ENCODE measurements around the gene PSAPL1. TPM values are rescaled to one million over a fixed set of nuclear protein-coding genes. Genes with fewer than 3 reads are reported as not detected.

PSAPL1 gene
- total RNA-seq, 1 experiment from 2014 or later = not detected

DNA sequence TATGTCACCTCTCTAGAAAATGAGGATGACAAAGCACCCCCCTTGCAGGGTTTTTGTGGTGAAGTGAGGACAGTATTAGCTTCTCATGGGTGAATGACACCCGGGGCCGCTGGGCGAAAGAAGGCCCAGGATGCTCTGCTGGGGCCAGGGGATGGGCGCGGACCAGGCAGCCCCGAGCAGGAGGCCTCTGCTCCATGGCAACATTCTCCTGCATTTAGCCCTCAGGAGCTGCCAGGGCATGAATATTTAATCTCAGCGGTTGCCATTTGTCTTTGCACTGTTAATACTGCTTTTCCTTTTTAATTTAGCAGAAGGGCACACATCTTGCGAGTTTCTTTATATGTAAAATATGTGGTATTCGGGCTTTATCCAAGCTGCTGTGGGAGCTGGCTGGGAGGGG, 30.3 kb upstream of the PSAPL1 start:
- POLR2A ChIA-PET = interaction anchor here (0.6 kb wide), 1 partner anchor 52 kb away, joined by 3 read pairs; no protein-coding TSS in a partner anchor
- Mint-ChIP-seq H3K27me3 (ENCODE audit: insufficient read depth, unreplicated experiment) (peaks cover 24% of the 10 kb centered on the region), H3K4me3 (ENCODE audit: unreplicated experiment) (no peak overlapping the region), H3K4me1 (ENCODE audit: insufficient read depth, unreplicated experiment) (peaks cover 10% of the 10 kb centered on the region), H3K9me3 (ENCODE audit: unreplicated experiment) (no peaks in the 10 kb centered on the region), H3K36me3 (ENCODE audit: insufficient read depth, unreplicated experiment) (no peaks in the 10 kb centered on the region), H3K27ac (ENCODE audit: low read depth, unreplicated experiment) (no peak overlapping the region)
- CTCF ChIA-PET = interaction anchor here (4.8 kb wide), 1 partner anchor 274 kb away, joined by 29 read pairs; the partner anchor contains the start of gene SORCS2
- intact Hi-C loops (cut with micrococcal nuclease) = no loop called here
- DNase-seq (ENCODE audit: unreplicated experiment) = no peak
- TF ChIP-seq, protein P1, sequence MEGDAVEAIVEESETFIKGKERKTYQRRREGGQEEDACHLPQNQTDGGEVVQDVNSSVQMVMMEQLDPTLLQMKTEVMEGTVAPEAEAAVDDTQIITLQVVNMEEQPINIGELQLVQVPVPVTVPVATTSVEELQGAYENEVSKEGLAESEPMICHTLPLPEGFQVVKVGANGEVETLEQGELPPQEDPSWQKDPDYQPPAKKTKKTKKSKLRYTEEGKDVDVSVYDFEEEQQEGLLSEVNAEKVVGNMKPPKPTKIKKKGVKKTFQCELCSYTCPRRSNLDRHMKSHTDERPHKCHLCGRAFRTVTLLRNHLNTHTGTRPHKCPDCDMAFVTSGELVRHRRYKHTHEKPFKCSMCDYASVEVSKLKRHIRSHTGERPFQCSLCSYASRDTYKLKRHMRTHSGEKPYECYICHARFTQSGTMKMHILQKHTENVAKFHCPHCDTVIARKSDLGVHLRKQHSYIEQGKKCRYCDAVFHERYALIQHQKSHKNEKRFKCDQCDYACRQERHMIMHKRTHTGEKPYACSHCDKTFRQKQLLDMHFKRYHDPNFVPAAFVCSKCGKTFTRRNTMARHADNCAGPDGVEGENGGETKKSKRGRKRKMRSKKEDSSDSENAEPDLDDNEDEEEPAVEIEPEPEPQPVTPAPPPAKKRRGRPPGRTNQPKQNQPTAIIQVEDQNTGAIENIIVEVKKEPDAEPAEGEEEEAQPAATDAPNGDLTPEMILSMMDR (IDR thresholded peaks at IDR 0.05; ENCODE audit: unreplicated experiment) = no peak
- BruUV-seq (replicated peaks) = no TSS peak

DNA sequence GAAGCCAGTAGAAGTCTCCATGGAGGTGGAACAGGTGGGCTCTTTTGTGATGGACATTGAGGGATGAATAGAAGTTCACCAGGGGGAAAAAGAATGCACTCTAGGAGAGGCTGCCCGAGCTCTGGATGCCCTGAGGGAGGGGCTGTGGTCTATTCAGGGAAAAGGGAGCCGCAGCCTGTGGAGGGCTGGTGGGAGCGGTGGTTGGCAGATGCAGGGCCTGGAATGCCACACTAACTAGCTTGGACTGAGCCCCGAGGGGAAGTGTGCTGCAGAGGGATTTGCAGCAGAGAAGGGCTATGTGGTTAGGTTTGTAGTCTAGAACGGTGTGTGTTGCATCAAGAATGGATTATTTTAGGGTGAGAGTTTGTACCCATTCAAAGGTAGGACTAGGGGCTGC, 29.5 kb upstream of the PSAPL1 start:
- TF ChIP-seq, protein P1 (IDR thresholded peaks at IDR 0.05; ENCODE audit: unreplicated experiment) = no peak
- intact Hi-C loops (cut with micrococcal nuclease) = loop anchor here (5.0 kb wide), 1 partner anchor 137 kb away; no protein-coding TSS in a partner anchor
- Mint-ChIP-seq H3K36me3 (ENCODE audit: insufficient read depth, unreplicated experiment) (no peaks in the 10 kb centered on the region), H3K4me3 (ENCODE audit: unreplicated experiment) (no peak overlapping the region), H3K9me3 (ENCODE audit: unreplicated experiment) (no peaks in the 10 kb centered on the region), H3K4me1 (ENCODE audit: insufficient read depth, unreplicated experiment) (peaks cover 10% of the 10 kb centered on the region), H3K27me3 (ENCODE audit: insufficient read depth, unreplicated experiment) (peaks cover 16% of the 10 kb centered on the region), H3K27ac (ENCODE audit: low read depth, unreplicated experiment) (no peak overlapping the region)
- DNase-seq (ENCODE audit: unreplicated experiment) = no peak
- CTCF ChIA-PET = interaction anchor here (0.7 to 4.8 kb wide), 5 partner anchors 168 to 338 kb away, joined by 4 to 29 read pairs (median 6); partner anchors contain the start of gene SORCS2
- BruUV-seq (replicated peaks) = no TSS peak
- POLR2A ChIA-PET = no interaction called here

DNA sequence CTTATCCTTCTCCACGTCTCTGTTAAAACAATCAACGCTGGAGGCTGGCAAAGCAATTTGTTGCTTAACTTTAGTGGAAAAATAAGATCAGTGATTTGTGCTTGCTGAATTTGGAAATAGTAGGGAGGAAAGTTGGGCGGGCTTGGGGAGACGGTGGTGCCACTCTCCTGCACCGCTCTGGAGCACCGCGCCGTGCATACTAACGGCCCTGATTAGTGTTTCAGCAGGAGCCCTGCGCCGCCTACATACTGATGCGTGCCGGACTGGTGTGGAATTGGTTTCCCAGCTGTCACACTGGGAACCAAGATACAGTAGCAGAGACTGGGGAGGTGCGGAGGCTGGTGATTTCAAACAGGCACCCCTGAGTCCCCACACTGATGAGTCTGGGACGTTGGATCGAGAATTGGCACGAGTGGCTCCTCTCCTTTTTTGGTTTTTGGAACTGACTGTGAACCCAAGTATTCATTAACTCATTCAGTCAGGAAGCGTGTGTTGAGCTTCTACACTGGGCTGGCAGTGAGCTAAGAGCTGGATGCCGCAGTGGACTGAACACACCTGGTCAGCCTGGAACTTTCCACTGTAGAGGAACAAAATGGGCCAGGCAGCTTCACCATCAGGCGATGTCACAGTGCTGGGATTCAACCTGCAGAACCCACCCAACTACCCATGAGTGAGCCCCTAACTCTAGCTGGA, 29.0 kb upstream of the PSAPL1 start:
- H3K27ac Mint-ChIP-seq (ENCODE audit: low read depth, unreplicated experiment) = no peak overlapping the region
- H3K36me3 Mint-ChIP-seq (ENCODE audit: insufficient read depth, unreplicated experiment) = no peaks in the 10 kb centered on the region
- intact Hi-C loops (cut with micrococcal nuclease) = loop anchor here (2.0 to 5.0 kb wide), 2 partner anchors 136 to 187 kb away; no protein-coding TSS in a partner anchor
- BruUV-seq (replicated peaks) = no TSS peak
- no peaks in the 10 kb centered on the region for H3K9me3 Mint-ChIP-seq (ENCODE audit: unreplicated experiment)
- DNase-seq (ENCODE audit: unreplicated experiment) = no peak
- H3K4me1 Mint-ChIP-seq (ENCODE audit: insufficient read depth, unreplicated experiment) = peaks cover 10% of the 10 kb centered on the region
- TF ChIP-seq, protein P1 (IDR thresholded peaks at IDR 0.05; ENCODE audit: unreplicated experiment) = no peak
- peaks cover 11% of the 10 kb centered on the region for H3K27me3 Mint-ChIP-seq (ENCODE audit: insufficient read depth, unreplicated experiment)
- ChIA-PET POLR2A (no interaction called here), CTCF (interaction anchor here (0.7 to 4.8 kb wide), 8 partner anchors 167 to 341 kb away, joined by 3 to 29 read pairs (median 5); partner anchors contain the start of gene SORCS2)
- H3K4me3 Mint-ChIP-seq (ENCODE audit: unreplicated experiment) = no peak overlapping the region

DNA sequence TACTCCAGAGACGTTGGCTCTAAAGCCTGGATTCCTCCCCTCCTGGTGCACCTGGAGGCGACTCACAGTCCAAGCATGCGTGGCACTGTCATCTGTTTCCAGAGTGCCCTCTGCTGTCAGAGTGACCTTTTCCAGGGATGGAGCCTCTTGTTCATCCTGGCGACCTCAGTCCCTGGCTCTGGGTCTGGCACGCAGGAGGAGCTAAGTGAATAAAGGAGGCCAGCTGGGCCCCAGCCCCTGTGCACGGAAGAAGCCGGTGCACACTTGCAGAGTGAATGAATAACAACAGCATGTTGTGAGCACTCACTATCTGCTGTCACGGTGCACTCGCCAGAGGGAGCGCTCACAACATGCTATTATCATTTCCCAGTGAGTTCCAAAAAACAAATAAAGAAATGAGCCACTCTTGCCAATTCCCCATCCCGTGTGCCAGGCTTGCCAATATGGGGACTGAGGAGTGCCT, 27.8 kb upstream of the PSAPL1 start:
- ChIA-PET POLR2A (no interaction called here), CTCF (interaction anchor here (0.6 to 4.8 kb wide), 24 partner anchors 17 to 511 kb away, joined by 3 to 29 read pairs (median 4); partner anchors contain the start of gene SORCS2)
- Mint-ChIP-seq H3K4me3 (ENCODE audit: unreplicated experiment) (no peak overlapping the region), H3K36me3 (ENCODE audit: insufficient read depth, unreplicated experiment) (no peaks in the 10 kb centered on the region), H3K4me1 (ENCODE audit: insufficient read depth, unreplicated experiment) (peaks cover 10% of the 10 kb centered on the region), H3K27ac (ENCODE audit: low read depth, unreplicated experiment) (no peak overlapping the region), H3K9me3 (ENCODE audit: unreplicated experiment) (no peaks in the 10 kb centered on the region), H3K27me3 (ENCODE audit: insufficient read depth, unreplicated experiment) (no peaks in the 10 kb centered on the region)
- no TSS peak for BruUV-seq (replicated peaks)
- intact Hi-C loops (cut with micrococcal nuclease) = loop anchor here (1.0 to 5.0 kb wide), 5 partner anchors 135 to 340 kb away; partner anchors contain the start of gene SORCS2
- peak; percentile 68 for DNase-seq (ENCODE audit: unreplicated experiment)
- TF ChIP-seq, protein P1 (IDR thresholded peaks at IDR 0.05; ENCODE audit: unreplicated experiment) = peak; percentile 38
